Peyer's patch (tissue), 4 donors: ENCODE measurements around the gene SCNN1A. TPM values are rescaled to one million over a fixed set of nuclear protein-coding genes. Genes with fewer than 3 reads are reported as not detected.

Experiments used
- DNase-seq, 3 donors: peaks; one replicate each; pipeline ENCODE4 v3.0.0-alpha.2; 2017 to 2019
- H3K27ac ChIP-seq, 4 donors: fragments of 200-600 bp; sonication (generic); one replicate each; pipeline ENCODE4 v1.5.1; 2016 to 2019
- H3K27me3 ChIP-seq, 2 donors: fragments of 200-600 bp; sonication (generic); one replicate each; pipeline ENCODE4 v1.5.1; 2019
- H3K36me3 ChIP-seq, 3 donors: fragments of 200-600 bp; sonication (generic); one replicate each; pipeline ENCODE4 v1.5.1; 2016 to 2019
- H3K4me1 ChIP-seq, 4 donors: fragments of 200-600 bp; sonication (generic); one replicate each; pipeline ENCODE4 v1.5.1; 2016 to 2019
- H3K4me3 ChIP-seq, 4 donors: fragments of 200-600 bp; sonication (generic); 1 replicate in 3 of 4; 2 replicates in 1 of 4; pipeline ENCODE4 v1.5.1; 2016 to 2019; ENCODE audit warnings: mild to moderate bottlenecking in 1 of 4
- H3K9me3 ChIP-seq, 4 donors: fragments of 200-600 bp; sonication (generic); one replicate each; pipeline ENCODE4 v1.5.1; 2016 to 2019; ENCODE audit warnings: mild to moderate bottlenecking in 1 of 4
- POLR2A ChIP-seq, 2 donors: fragments of 450-650 bp; IDR thresholded peaks; one replicate each; pipeline ENCODE4 v1.5.1; 2017; ENCODE audit warnings: antibody characterized with exemption in 2 of 2, mild to moderate bottlenecking in 2 of 2, moderate library complexity in 2 of 2
- total RNA-seq, 4 donors: library from RNA; depleted of rRNA; stranded (reverse); fragments of >200 nt; gene quantifications; one replicate each; pipeline ENCODE4 v1.1.0, GENCODE V29; 2016
- TF ChIP-seq, protein P1 (sequence below), 6 experiments: fragments of 450-650 bp in 4 of 6; fragments of 200-600 bp in 2 of 6; sonication (generic) in 1 of 6; IDR thresholded peaks; one replicate each; pipeline ENCODE4 v1.5.1; 2017 to 2019; ENCODE audit warnings: antibody characterized with exemption in 6 of 6, mild to moderate bottlenecking in 3 of 6, moderate library complexity in 1 of 6

Gene SCNN1A
- total RNA-seq, 4 donors from 2014 or later = 93.3 to 275 (median 143) TPM

GRCh38 chr12:6418796-6419195 lies 43.4 kb upstream of the SCNN1A start:
- no peaks in the 10 kb centered on the region for H3K36me3 ChIP-seq
- H3K4me3 ChIP-seq = no peak overlapping the region
- TF ChIP-seq, protein P1, sequence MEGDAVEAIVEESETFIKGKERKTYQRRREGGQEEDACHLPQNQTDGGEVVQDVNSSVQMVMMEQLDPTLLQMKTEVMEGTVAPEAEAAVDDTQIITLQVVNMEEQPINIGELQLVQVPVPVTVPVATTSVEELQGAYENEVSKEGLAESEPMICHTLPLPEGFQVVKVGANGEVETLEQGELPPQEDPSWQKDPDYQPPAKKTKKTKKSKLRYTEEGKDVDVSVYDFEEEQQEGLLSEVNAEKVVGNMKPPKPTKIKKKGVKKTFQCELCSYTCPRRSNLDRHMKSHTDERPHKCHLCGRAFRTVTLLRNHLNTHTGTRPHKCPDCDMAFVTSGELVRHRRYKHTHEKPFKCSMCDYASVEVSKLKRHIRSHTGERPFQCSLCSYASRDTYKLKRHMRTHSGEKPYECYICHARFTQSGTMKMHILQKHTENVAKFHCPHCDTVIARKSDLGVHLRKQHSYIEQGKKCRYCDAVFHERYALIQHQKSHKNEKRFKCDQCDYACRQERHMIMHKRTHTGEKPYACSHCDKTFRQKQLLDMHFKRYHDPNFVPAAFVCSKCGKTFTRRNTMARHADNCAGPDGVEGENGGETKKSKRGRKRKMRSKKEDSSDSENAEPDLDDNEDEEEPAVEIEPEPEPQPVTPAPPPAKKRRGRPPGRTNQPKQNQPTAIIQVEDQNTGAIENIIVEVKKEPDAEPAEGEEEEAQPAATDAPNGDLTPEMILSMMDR (IDR thresholded peaks at IDR 0.05) = no peak
- TF ChIP-seq POLR2A (IDR thresholded peaks at IDR 0.05) = no peak
- no peaks in the 10 kb centered on the region for H3K9me3 ChIP-seq
- H3K27me3 ChIP-seq = no peaks in the 10 kb centered on the region
- no peak for DNase-seq
- H3K27ac ChIP-seq = no peak overlapping the region
- peaks cover 0 to 5% (median 0%) of the 10 kb centered on the region in 4 donors for H3K4me1 ChIP-seq

- H3K27me3 ChIP-seq = no peaks in the 10 kb centered on the region
- no peak for DNase-seq
- no peaks in the 10 kb centered on the region for H3K36me3 ChIP-seq
- H3K9me3 ChIP-seq = no peaks in the 10 kb centered on the region
- H3K27ac ChIP-seq = no peak overlapping the region
- no peaks in the 10 kb centered on the region for H3K4me1 ChIP-seq
- no peak overlapping the region for H3K4me3 ChIP-seq
- no peak for TF ChIP-seq POLR2A (IDR thresholded peaks at IDR 0.05)
- TF ChIP-seq, protein P1 (IDR thresholded peaks at IDR 0.05) = no peak
Measured at GRCh38 chr12:6416596-6416995, 41.2 kb upstream of the SCNN1A start.

DNA sequence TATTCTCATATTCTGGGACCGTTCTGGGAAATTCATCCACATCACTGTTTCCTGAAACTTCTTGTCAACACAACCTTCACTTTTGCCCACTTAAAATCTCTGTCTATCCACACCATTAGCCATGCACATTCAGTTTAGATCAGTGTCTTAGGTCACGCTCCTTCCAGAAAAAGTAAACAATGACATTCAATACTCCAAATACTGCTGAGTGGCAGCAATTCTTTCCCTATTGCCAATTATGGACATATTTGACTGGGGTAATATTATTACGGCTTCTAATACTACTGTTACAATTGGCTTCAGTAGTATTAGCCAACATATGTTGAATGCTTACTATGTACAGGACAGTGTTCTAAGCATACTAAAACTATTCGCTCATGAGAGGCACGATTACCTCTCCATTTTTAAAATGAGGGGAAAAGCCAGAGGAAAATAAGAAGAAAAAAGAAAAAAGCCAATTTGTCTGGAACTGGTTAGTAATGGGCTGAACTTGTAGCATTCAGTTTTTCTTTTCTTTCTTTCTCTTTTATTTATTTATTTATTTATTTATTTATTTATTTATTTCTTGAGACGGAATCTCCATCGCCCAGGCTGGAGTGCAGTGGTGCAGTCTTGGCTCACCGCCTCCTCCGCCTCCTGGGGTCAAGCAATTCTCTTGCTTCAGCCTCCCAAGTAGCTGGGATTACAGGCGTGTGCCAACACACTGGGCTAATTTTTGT lies 32.0 kb upstream of the SCNN1A start:
- DNase-seq = no peak
- TF ChIP-seq POLR2A (IDR thresholded peaks at IDR 0.05) = no peak
- TF ChIP-seq, protein P1 (IDR thresholded peaks at IDR 0.05) = no peak
- Histone ChIP-seq H3K4me3 (no peak overlapping the region), H3K9me3 (no peaks in the 10 kb centered on the region), H3K27me3 (no peaks in the 10 kb centered on the region), H3K4me1 (no peaks in the 10 kb centered on the region), H3K36me3 (no peaks in the 10 kb centered on the region), H3K27ac (no peak overlapping the region)

DNA sequence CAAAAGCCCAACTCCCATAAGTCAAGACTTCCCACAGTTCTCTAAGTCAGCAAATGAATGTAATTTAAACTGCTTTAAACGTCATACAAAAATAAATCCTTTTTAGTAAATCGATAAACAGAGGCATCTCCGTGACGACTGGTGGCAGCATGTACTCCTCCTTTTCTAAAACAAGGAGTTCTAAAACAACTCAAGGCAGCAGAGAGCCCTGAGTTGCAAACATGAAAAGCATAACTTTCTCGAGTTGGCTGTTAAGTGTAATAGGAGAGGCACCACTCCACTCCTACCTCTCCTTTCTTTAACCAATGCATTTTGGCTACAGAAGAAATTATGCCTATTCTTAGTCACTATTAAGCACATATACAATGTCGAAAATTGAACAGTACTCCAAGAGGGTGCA lies 30.6 kb upstream of the SCNN1A start:
- H3K4me3 ChIP-seq = no peak overlapping the region
- no peak for TF ChIP-seq POLR2A (IDR thresholded peaks at IDR 0.05)
- TF ChIP-seq, protein P1 (IDR thresholded peaks at IDR 0.05) = no peak
- H3K4me1 ChIP-seq = no peaks in the 10 kb centered on the region
- H3K27ac ChIP-seq = no peak overlapping the region
- H3K27me3 ChIP-seq = no peaks in the 10 kb centered on the region
- H3K9me3 ChIP-seq = no peaks in the 10 kb centered on the region
- no peak for DNase-seq
- H3K36me3 ChIP-seq = no peaks in the 10 kb centered on the region

GRCh38 chr12:6404390-6404789 lies 29.0 kb upstream of the SCNN1A start:
- H3K9me3 ChIP-seq = no peaks in the 10 kb centered on the region
- no peaks in the 10 kb centered on the region for H3K36me3 ChIP-seq
- no peak for TF ChIP-seq POLR2A (IDR thresholded peaks at IDR 0.05)
- TF ChIP-seq, protein P1 (IDR thresholded peaks at IDR 0.05) = no peak
- H3K4me1 ChIP-seq = peaks cover 0 to 3% (median 0%) of the 10 kb centered on the region in 4 donors
- no peaks in the 10 kb centered on the region for H3K27me3 ChIP-seq
- H3K4me3 ChIP-seq = no peak overlapping the region
- no peak overlapping the region for H3K27ac ChIP-seq
- DNase-seq = no peak
